ENCODE results near the gene SMCO2.

SMCO2 gene

GRCh38 chr12:27499377-27499776 is 52.8 kb downstream of the SMCO2 start:
- DNase-seq (ENCODE audit: low read depth): no peak

- no peak for DNase-seq (ENCODE audit: low read depth)
Measured at GRCh38 chr12:27500546-27500945, 54.0 kb downstream of the SMCO2 start.

GRCh38 chr12:27502021-27502435 is 55.5 kb downstream of the SMCO2 start:
- DNase-seq (ENCODE audit: low read depth): no peak

- DNase-seq (ENCODE audit: low read depth): no peak
Measured at GRCh38 chr12:27504507-27504906, 58.0 kb downstream of the SMCO2 start.

- no peak for DNase-seq (ENCODE audit: low read depth)
Measured at GRCh38 chr12:27505109-27505508, 58.6 kb downstream of the SMCO2 start.

GRCh38 chr12:27505761-27506160 is 59.2 kb downstream of the SMCO2 start:
- DNase-seq (ENCODE audit: low read depth): no peak

- no peak for DNase-seq (ENCODE audit: low read depth)
Measured at GRCh38 chr12:27506645-27507189, 60.2 kb downstream of the SMCO2 start.

GRCh38 chr12:27508736-27509431 is 62.3 kb downstream of the SMCO2 start:
- DNase-seq (ENCODE audit: low read depth): no peak

- no peak for DNase-seq (ENCODE audit: low read depth)
Measured at GRCh38 chr12:27511031-27511722, 64.6 kb downstream of the SMCO2 start.

GRCh38 chr12:27511723-27512045 is 65.1 kb downstream of the SMCO2 start:
- DNase-seq (ENCODE audit: low read depth): no peak

GRCh38 chr12:27513155-27513824 is 66.8 kb downstream of the SMCO2 start:
- no peak for DNase-seq (ENCODE audit: low read depth)

GRCh38 chr12:27515671-27516070 is 69.1 kb downstream of the SMCO2 start:
- DNase-seq (ENCODE audit: low read depth): no peak

- DNase-seq (ENCODE audit: low read depth): no peak
Measured at GRCh38 chr12:27516625-27517024, 70.1 kb downstream of the SMCO2 start.

GRCh38 chr12:27517546-27517945 is 71.0 kb downstream of the SMCO2 start:
- DNase-seq (ENCODE audit: low read depth): no peak

- no peak for DNase-seq (ENCODE audit: low read depth)
Measured at GRCh38 chr12:27517961-27518665, 71.6 kb downstream of the SMCO2 start.

- DNase-seq (ENCODE audit: low read depth): no peak
Measured at GRCh38 chr12:27521066-27521465, 74.5 kb downstream of the SMCO2 start.

- DNase-seq (ENCODE audit: low read depth): no peak
Measured at GRCh38 chr12:27521981-27522380, 75.4 kb downstream of the SMCO2 start.

- DNase-seq (ENCODE audit: low read depth): no peak
Measured at GRCh38 chr12:27523305-27523641, 76.7 kb downstream of the SMCO2 start.

- peak; percentile 91 for DNase-seq (ENCODE audit: low read depth)
Measured at GRCh38 chr12:27523642-27524493, 77.3 kb downstream of the SMCO2 start, which contains the start of gene PPFIBP1. TSS of gene PPFIBP1 (plus strand) at chr12:27524206. CDS start at chr12:27633397, 109,191 bp downstream.

GRCh38 chr12:27524494-27524835 is 77.9 kb downstream of the SMCO2 start:
- DNase-seq (ENCODE audit: low read depth): no peak
